HUES48 (cell line): ENCODE data around the gene CDH5.
A peak's percentile ranks its signal among the peaks of the same experiment; 100 is the strongest.

Source experiments
- H3K27ac ChIP-seq: one replicate; pipeline ENCODE4 v1.7.0; 2013; ENCODE audit warnings: low read depth, low read length, inconsistent platforms
- H3K27me3 ChIP-seq: 2 replicates; pipeline ENCODE4 v1.6.1; 2013; ENCODE audit warnings: mild to moderate bottlenecking, low read length; ENCODE audit not compliant: control insufficient read depth, insufficient read depth
- H3K36me3 ChIP-seq: 2 replicates; pipeline ENCODE4 v1.6.1; 2013; ENCODE audit warnings: low read length; ENCODE audit not compliant: control insufficient read depth, insufficient read depth
- H3K4me1 ChIP-seq: 2 replicates; pipeline ENCODE4 v1.6.1; 2013; ENCODE audit warnings: mild to moderate bottlenecking, low read length; ENCODE audit not compliant: control insufficient read depth, insufficient read depth
- H3K4me3 ChIP-seq: 2 replicates; pipeline ENCODE4 v1.5.1; 2013; ENCODE audit warnings: mild to moderate bottlenecking, low read depth, low read length
- H3K9ac ChIP-seq: 2 replicates; pipeline ENCODE4 v1.6.1; 2013; ENCODE audit warnings: mild to moderate bottlenecking, low read depth, low read length, moderate library complexity
- H3K9me3 ChIP-seq: 2 replicates; pipeline ENCODE4 v1.6.1; 2013; ENCODE audit warnings: low read length; ENCODE audit not compliant: control insufficient read depth, insufficient read depth

The CDH5 gene

DNA sequence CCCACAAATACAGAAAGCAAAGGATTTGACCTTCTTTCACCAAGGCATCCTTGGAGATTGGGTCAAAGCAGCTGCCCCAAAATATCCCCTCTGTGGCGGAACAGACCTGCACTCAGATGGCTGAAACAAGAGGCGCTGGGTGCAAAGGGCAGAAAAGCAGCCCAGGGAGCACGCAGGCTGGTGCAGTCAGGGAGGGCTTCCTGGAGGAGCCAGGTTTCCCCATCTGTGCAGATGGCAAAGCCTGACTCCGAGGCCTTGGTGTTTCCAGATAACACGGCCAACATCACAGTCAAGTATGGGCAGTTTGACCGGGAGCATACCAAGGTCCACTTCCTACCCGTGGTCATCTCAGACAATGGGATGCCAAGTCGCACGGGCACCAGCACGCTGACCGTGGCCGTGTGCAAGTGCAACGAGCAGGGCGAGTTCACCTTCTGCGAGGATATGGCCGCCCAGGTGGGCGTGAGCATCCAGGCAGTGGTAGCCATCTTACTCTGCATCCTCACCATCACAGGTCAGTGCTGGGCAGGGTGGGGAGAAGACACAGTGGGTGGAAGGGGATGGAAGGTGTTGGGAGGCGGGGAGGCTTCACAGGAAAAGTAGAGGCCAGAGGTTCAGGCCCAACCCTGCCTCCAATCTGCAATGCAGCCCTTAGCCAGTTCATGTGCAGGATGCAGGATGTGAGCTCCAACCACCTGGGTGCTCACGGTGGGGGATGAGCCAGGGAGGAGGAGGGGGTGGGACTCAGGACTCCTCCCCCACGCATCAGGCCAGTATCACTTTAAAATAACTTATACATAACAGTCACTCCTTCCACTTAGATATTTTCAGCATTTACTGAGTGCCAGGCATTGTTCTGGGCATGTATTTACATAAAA, 34.3 kb downstream of the CDH5 start:
- Histone ChIP-seq H3K4me1 (no peaks in the 10 kb centered on the region), H3K9me3 (no peaks in the 10 kb centered on the region), H3K4me3 (no peak overlapping the region), H3K27ac (no peak overlapping the region), H3K36me3 (no peaks in the 10 kb centered on the region), H3K9ac (no peak overlapping the region), H3K27me3 (peaks cover 3% of the 10 kb centered on the region; the same call in 1 of the 2 replicates)

DNA sequence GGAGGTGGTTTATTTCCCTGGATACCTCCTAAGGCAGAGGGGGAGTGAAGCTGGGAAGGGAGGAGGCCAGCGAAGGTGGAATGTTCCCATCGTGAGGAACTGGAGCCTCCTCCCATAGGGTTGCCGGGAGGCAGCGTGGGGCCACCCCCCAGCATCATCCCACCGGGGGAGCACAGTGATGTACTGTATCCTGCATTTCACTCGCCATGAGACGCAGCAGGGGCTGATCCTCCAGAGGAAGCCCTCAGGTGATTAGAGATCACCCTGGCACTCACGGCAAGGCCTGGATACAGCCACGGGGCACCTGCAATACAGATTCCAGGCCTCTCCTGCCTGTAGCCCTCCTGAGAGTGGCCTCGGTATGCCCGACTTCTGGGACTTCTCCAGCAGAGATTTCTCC, 35.1 kb downstream of the CDH5 start:
- Histone ChIP-seq H3K27ac (no peak overlapping the region), H3K36me3 (no peaks in the 10 kb centered on the region), H3K9me3 (no peaks in the 10 kb centered on the region), H3K4me1 (no peaks in the 10 kb centered on the region), H3K27me3 (peaks cover 8% of the 10 kb centered on the region; the same call in 1 of the 2 replicates), H3K4me3 (no peak overlapping the region), H3K9ac (no peak overlapping the region)

GRCh38 chr16:66402166-66402565, 35.7 kb downstream of the CDH5 start:
- H3K9me3 ChIP-seq = no peaks in the 10 kb centered on the region
- H3K27me3 ChIP-seq = peaks cover 10% of the 10 kb centered on the region; the same call in 1 of the 2 replicates

DNA sequence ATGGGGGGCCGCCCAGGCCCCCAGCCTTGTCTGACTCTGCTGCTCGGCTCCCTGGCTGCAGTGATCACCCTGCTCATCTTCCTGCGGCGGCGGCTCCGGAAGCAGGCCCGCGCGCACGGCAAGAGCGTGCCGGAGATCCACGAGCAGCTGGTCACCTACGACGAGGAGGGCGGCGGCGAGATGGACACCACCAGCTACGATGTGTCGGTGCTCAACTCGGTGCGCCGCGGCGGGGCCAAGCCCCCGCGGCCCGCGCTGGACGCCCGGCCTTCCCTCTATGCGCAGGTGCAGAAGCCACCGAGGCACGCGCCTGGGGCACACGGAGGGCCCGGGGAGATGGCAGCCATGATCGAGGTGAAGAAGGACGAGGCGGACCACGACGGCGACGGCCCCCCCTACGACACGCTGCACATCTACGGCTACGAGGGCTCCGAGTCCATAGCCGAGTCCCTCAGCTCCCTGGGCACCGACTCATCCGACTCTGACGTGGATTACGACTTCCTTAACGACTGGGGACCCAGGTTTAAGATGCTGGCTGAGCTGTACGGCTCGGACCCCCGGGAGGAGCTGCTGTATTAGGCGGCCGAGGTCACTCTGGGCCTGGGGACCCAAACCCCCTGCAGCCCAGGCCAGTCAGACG, 36.2 kb downstream of the CDH5 start:
- H3K36me3 ChIP-seq = no peaks in the 10 kb centered on the region
- H3K27ac ChIP-seq = no peak overlapping the region
- H3K27me3 ChIP-seq = peaks cover 13% of the 10 kb centered on the region; the same call in 1 of the 2 replicates
- 0 out of 2 replicates have a peak, but pooled peaks cover 3% of the 10 kb centered on the region for H3K4me1 ChIP-seq
- no peak overlapping the region for H3K9ac ChIP-seq
- no peaks in the 10 kb centered on the region for H3K9me3 ChIP-seq
- H3K4me3 ChIP-seq = no peak overlapping the region

More at GRCh38 chr16:66402166-66402565, 35.7 kb downstream of the CDH5 start:
- H3K9ac ChIP-seq = no peak overlapping the region
- no peak overlapping the region for H3K27ac ChIP-seq
- H3K4me3 ChIP-seq = no peak overlapping the region
- 0 out of 2 replicates have a peak, but pooled peaks cover 2% of the 10 kb centered on the region for H3K4me1 ChIP-seq
- no peaks in the 10 kb centered on the region for H3K36me3 ChIP-seq

GRCh38 chr16:66403531-66404145, 37.1 kb downstream of the CDH5 start:
- peaks cover 13% of the 10 kb centered on the region; the same call in 1 of the 2 replicates for H3K27me3 ChIP-seq
- no peak overlapping the region for H3K27ac ChIP-seq
- no peaks in the 10 kb centered on the region for H3K9me3 ChIP-seq
- H3K4me3 ChIP-seq = no peak overlapping the region
- H3K4me1 ChIP-seq = peaks cover 7% of the 10 kb centered on the region; the same call in 1 of the 2 replicates
- no peaks in the 10 kb centered on the region for H3K36me3 ChIP-seq
- H3K9ac ChIP-seq = no peak overlapping the region

GRCh38 chr16:66405057-66405783, 38.7 kb downstream of the CDH5 start:
- Histone ChIP-seq H3K36me3 (no peaks in the 10 kb centered on the region), H3K27me3 (peaks cover 13% of the 10 kb centered on the region; the same call in 1 of the 2 replicates), H3K9me3 (no peaks in the 10 kb centered on the region), H3K4me1 (peaks cover 7% of the 10 kb centered on the region; the same call in 1 of the 2 replicates), H3K4me3 (no peak overlapping the region), H3K9ac (no peak overlapping the region), H3K27ac (no peak overlapping the region)

DNA sequence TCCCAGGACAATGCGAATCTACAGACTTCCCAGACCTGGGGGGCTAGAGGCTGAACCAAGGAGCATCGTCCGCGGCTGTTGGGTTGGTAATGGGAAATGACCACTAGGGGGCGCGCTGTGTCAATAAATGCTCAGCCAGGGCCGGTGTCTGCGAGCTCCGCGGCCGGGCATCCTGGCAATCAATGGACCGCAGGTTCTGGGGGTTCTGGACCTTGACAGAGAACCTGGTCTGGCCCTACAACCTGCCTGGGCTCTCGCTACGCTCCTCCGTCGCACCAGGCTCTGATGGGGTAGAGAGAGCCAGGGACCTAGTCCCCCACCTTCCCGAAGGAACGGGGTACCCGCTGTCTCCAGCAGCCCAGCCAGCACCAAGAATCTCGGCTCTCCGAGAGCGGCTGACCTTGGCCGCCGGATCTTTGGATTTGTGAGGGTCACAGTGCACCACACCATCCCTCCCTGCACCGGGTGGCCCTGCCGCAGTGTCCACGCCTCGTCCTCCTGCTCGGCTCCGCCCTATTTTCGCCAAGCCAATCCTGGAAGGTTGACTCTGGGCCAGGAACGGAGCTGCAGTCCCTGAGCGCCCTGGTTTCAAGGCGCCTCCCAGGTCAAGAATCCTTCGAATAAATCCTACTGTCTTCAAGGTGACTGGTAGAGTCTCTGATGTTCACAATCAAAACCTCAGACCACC, 40.2 kb downstream of the CDH5 start:
- Histone ChIP-seq H3K4me3 (peak overlapping the region; percentile 65), H3K27ac (no peak overlapping the region), H3K9me3 (no peaks in the 10 kb centered on the region), H3K27me3 (peaks cover 13% of the 10 kb centered on the region; the same call in 1 of the 2 replicates), H3K9ac (no peak overlapping the region), H3K4me1 (peaks cover 7% of the 10 kb centered on the region; the same call in 1 of the 2 replicates), H3K36me3 (no peaks in the 10 kb centered on the region)

GRCh38 chr16:66408163-66409048, 41.9 kb downstream of the CDH5 start:
- Histone ChIP-seq H3K36me3 (no peaks in the 10 kb centered on the region), H3K4me3 (no peak overlapping the region), H3K27ac (peak overlapping the region; percentile 55), H3K9me3 (no peaks in the 10 kb centered on the region), H3K9ac (no peak overlapping the region), H3K4me1 (peaks cover 7% of the 10 kb centered on the region; the same call in 1 of the 2 replicates), H3K27me3 (peaks cover 13% of the 10 kb centered on the region; the same call in 1 of the 2 replicates)

- H3K27ac ChIP-seq = no peak overlapping the region
Observed at GRCh38 chr16:66409156-66409555, 42.7 kb downstream of the CDH5 start.

More at GRCh38 chr16:66409156-66409555, 42.7 kb downstream of the CDH5 start:
- Histone ChIP-seq H3K27me3 (peaks cover 13% of the 10 kb centered on the region; the same call in 1 of the 2 replicates), H3K9ac (no peak overlapping the region), H3K36me3 (no peaks in the 10 kb centered on the region), H3K4me3 (no peak overlapping the region), H3K9me3 (no peaks in the 10 kb centered on the region), H3K4me1 (peaks cover 7% of the 10 kb centered on the region; the same call in 1 of the 2 replicates)
